Adrenal gland (tissue), 5 donors: ENCODE data around the gene ABCA13.

Experiments
- CTCF ChIP-seq, 6 experiments: fragments of 450-650 bp in 4 of 6; fragments of 200-600 bp in 2 of 6; sonication (generic) in 1 of 6; IDR thresholded peaks; 1 replicate in 5 of 6; 2 replicates in 1 of 6; pipeline versions ENCODE4 v1.5.1 to v1.8.0; 2016 to 2021; ENCODE audit warnings: antibody characterized with exemption in 6 of 6, mild to moderate bottlenecking in 2 of 6, moderate library complexity in 1 of 6
- POLR2A ChIP-seq, 2 donors: fragments of 450-650 bp; IDR thresholded peaks; one replicate each; pipeline ENCODE4 v1.6.1; 2017; ENCODE audit warnings: antibody characterized with exemption in 2 of 2, mild to moderate bottlenecking in 2 of 2, moderate library complexity in 1 of 2
- donor health status: DM: no; HTN: no; CAD: no.

GRCh38 chr7:48525736-48526732, 354.8 kb downstream of the ABCA13 start:
- TF ChIP-seq CTCF (IDR thresholded peaks at IDR 0.05) = no peak
- no peak for TF ChIP-seq POLR2A (IDR thresholded peaks at IDR 0.05)
